Epidermal melanocyte (primary cell): Measurements from ENCODE around the gene KIAA1328.
A peak's percentile ranks its signal among the peaks of the same experiment; 100 is the strongest.
"Not testable (repeated sequence)": the region's sequence is repeated elsewhere in the genome, so short reads cannot be mapped to it uniquely, and the experiment has no call there.

ENCODE experiments used
- DNase-seq: peaks from one replicate; pipeline ENCODE4 v3.0.0; 2011; ENCODE audit warnings: low spot score; ENCODE audit not compliant: insufficient read length

The KIAA1328 gene

DNA sequence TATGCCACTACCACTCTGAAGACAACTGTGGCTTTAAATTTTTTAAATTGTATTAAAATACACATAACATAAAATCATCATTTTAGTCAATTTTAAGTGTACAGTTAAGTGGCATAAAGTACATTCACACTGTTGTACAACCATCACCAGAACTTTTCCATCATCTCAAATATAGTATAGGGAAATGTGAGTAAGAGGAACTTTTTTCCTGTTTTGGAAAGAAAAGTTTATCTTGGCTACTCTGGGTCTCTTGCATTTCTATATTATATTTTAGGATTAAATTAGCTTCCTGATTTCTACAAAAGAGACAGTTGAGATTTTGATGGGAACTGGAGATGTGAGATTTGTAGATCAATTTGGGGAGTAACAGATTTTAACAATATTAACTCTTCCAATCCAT, 3.4 kb upstream of the KIAA1328 start:
- DNase-seq: no peak

DNA sequence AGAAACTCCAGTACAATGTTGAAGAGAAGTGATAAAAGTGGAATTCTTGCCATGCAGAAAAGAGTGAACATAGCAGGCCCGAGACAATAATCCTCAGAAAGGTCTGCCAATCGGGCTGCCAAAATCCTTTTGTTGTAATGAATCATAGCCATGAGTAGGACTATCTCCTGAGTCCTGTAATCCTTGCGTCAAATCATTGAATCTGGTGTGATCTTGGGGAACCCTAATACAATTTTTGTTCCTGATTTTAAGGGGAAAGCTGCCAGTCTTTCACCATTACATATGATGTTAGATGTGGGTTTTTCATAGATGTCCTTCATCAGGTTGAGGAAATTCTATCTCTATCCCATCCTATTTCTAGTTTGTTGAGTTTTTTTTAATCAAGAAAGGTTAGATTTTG, 2.4 kb upstream of the KIAA1328 start:
- no peak for DNase-seq

- no peak for DNase-seq
Observed at GRCh38 chr18:36828157-36828629, 734 bp upstream of the KIAA1328 start.

DNA sequence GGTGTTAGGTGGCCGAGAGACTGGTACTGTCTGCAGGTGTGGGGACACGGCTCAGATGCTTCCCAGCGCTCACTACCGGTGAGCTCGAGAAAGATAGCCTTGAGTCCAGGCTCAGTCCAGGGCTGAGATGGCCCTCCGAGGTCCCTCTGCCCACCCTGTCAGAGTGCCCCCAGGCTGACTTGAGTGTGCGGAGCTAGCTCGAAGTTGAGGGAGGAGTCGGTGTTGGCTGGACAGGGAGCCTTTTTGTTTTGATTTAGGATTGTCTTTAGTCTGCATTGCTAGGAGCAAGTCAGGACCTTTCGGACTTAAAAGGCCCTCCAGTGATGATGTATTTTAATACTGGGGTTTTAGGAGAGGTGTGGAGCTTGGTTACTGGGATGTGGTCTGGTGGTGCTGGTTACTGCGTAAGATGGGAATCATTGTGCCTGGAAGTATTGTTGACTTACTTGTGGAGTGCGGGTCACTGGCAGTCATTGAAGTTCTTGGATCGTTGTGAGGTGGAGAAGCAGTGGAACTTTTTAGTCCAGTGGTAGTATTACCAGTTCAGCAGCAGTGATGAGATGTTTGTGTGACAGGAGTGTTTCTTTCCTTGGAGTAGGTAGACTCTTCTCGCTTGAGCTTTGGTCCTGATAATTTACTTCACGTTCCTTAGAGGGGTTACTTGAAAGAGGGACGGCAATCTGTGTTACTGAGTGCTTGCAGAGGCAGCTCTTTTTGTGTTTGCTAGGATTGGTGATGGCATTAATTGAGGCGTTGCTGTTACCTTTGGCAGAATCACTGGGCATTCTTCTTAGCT, 633 bp downstream of the KIAA1328 start:
- peak; percentile 33 for DNase-seq

DNA sequence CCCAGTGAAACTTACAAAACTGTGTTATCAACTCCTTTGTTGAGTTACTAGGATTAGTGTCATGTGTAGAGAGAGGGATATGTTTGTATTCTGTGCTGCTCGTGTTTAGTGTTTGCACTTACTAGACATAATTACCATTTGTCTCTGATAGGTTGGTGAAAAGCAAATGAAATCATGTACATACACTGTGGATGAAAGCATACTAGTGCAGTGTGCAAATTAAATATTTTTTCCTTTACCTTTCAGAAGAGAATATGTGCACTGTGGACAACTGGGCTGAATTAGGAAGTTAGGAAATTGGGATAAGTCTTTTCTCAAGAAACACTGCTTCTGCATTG, 1.2 kb downstream of the KIAA1328 start:
- DNase-seq: no peak

DNA sequence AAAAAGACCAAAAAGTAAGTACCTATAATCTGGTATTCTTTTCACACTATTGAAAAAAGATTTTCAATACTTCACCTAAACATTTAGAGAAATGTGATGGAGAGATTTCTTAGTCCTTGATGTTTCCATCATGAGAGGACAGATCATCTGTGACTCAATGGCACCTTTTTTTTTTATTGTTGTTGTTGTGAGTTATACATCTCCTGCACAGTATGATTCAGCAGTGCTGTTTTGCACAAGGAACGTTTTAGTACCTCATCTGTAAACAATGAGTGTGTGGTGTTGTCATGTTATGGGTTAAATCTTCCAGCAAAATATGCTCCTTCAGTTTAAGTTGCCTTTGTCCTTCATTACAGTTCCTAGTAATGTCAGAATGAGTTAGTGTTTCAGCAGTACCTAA, 2.2 kb downstream of the KIAA1328 start:
- no peak for DNase-seq

GRCh38 chr18:36833120-36833519, 4.2 kb downstream of the KIAA1328 start:
- DNase-seq: no peak

- no peak for DNase-seq
Observed at GRCh38 chr18:36835927-36836326, 7.0 kb downstream of the KIAA1328 start.

GRCh38 chr18:36839835-36840234, 10.9 kb downstream of the KIAA1328 start:
- no peak for DNase-seq

- no peak for DNase-seq
Observed at GRCh38 chr18:36843199-36843598, 14.3 kb downstream of the KIAA1328 start.

DNA sequence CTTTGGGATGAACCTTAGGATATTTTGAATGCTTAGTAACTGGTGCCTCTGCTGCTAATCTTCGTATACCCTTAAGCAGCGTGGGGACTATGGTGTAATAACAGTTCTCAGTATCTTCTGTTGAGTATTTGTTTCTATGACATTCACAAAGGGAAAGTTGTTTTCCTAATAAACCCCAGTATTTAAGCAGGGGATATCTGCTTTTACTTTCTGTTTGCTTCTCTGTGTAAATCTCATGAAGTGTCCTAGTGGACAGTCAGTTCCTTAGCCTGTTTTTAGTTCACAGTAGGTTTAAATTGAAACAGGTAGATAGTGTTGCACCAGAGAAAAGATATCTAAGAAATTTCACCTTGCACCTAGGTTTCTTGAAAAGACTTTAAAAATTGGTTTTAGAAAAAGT, 14.9 kb downstream of the KIAA1328 start:
- DNase-seq: no peak

DNA sequence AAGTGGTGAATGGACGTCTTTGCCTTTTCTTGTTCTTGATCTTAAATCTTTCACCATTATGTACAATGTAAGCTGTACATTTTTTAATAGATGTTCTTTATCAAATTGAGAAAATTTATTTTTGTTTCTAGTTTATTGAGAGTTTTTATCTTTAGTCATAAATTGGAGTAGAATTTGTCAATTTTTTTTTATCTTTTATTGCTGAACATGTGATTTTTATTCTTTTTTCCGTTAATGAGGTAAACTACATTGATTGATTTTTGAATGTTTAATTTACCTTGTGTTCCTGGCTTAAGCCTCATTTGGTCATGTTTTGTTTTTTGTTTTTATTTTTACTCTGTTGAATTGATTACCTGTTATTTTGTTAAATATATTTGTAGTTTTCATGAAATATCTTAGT, 19.7 kb downstream of the KIAA1328 start:
- no peak for DNase-seq

- no peak for DNase-seq
Observed at GRCh38 chr18:36849288-36850006, 20.5 kb downstream of the KIAA1328 start.

- DNase-seq: no peak
Observed at GRCh38 chr18:36850527-36851201, 21.7 kb downstream of the KIAA1328 start.

GRCh38 chr18:36851202-36851590, 22.3 kb downstream of the KIAA1328 start:
- DNase-seq: no peak

- DNase-seq: no peak
Observed at GRCh38 chr18:36856815-36857214, 27.9 kb downstream of the KIAA1328 start.

DNA sequence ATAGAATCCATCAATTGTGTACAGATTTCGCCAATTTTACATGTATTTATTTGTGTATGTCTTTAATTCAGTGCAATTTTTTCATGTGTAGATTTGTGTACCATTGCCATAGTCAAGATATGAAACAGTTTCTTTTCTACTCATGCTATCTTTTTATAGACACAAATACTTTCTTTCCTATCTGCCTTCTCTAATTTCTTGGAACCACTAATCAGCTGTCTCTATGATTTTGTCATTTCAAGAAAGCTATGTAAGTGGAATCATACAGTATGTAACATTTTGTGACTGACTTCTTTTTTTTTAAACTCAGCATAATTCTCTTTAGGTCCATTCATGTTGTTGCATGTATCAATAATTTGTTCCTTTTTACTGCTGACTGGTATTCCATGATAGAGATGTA, 33.3 kb downstream of the KIAA1328 start:
- no peak for DNase-seq

- no peak for DNase-seq
Observed at GRCh38 chr18:36867056-36867455, 38.1 kb downstream of the KIAA1328 start.

- no peak for DNase-seq
Observed at GRCh38 chr18:36871801-36872200, 42.9 kb downstream of the KIAA1328 start.

DNA sequence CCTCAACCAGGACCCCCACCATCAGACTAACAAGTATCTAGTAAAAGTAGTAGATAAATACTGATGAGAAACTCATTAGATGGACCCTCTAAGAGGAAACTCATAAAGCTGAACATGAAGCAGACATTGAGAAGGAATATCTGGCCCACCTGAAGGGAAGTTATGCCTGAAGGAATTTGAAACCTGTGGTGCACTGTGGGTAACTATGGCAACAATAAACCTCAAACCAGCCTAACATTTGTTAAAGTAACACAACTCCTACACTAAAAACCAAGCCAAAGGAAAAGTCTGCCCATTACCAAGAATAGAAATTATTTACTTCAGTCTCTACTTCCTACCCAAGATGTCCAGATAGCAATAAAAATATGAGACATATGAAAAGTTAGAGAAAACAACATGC, 43.4 kb downstream of the KIAA1328 start:
- DNase-seq: no peak

DNA sequence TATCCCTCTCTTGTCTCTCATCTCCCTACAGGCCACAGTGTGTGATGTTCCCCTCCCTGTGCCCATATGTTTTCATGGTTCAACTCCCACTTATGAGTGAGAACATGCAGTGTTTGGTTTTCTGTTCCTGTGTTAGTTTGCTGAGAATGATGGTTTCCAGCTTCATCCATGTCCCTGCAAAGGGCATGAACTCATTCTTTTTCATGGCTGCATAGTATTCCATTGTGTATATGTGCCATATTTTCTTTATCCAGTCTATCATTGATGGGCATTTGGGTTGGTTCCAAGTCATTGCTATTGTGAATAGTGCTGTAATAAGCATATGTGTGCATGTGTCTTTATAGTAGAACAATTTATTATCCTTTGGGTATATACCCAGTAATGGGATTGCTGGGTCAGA, 44.9 kb downstream of the KIAA1328 start:
- not testable (repeated sequence) for DNase-seq

GRCh38 chr18:36879796-36880195, 50.9 kb downstream of the KIAA1328 start:
- not testable (repeated sequence) for DNase-seq
